HCT116 (cell line): ENCODE measurements around the gene SPSB2. TPM values are rescaled to one million over a fixed set of nuclear protein-coding genes. Genes with fewer than 3 reads are reported as not detected.

Experiments used
- ATAC-seq: fragments of 200-7000 bp; cut with Tn5 transposase; 2 replicates; pipeline ENCODE4 v1.9.1; 2020; ENCODE audit warnings: mild to moderate bottlenecking, moderate library complexity
- Bru-seq: library from RNA; stranded (reverse); fragments of 400-500 nt; gene quantifications from one replicate; lab custom pipeline; 2021; lab: Mats Ljungman, UMichigan
- BruChase-seq, 2 experiments: library from RNA; stranded (reverse); fragments of 400-500 nt; gene quantifications; one replicate each; lab custom pipeline; 2021; lab: Mats Ljungman, UMichigan
- BruUV-seq: library from RNA; stranded (reverse); fragments of 400-500 nt; replicated peaks from 2 replicates; lab custom pipeline; 2021; lab: Mats Ljungman, UMichigan
- CTCF ChIA-PET: fragments of 300-600 bp; sonication (Branson Sonifier 250); formaldehyde crosslinking; loops from one replicate; lab custom pipeline; 2021; ENCODE audit warnings: antibody characterized with exemption; lab: Charles Lee
- POLR2A ChIA-PET: fragments of 300-600, 350-600 bp; sonication (Branson Sonifier 250); formaldehyde crosslinking; loops from one replicate; lab custom pipeline; 2021; ENCODE audit warnings: antibody characterized with exemption; lab: Charles Lee
- RAD21 ChIA-PET, 2 experiments: fragments of 300-600 bp; sonication (Branson Sonifier 250); formaldehyde crosslinking; loops; one replicate each; lab custom pipeline; 2023; ENCODE audit warnings: low total read pairs in 2 of 2; ENCODE audit not compliant: uncharacterized antibody in 2 of 2, unreplicated experiment in 2 of 2, low non-redundant PET in 1 of 2; lab: Charles Lee
- DNase-seq: peaks from one replicate; pipeline ENCODE4 v3.0.0-alpha.2; 2010; ENCODE audit warnings: low read depth, low spot score
- H2AFZ ChIP-seq: fragments of 200-600 bp; shearing (Covaris generic), sonication (generic); 2 replicates; pipeline ENCODE4 v1.6.1; 2017; ENCODE audit warnings: low read depth, mixed run types, mixed read lengths, antibody characterized with exemption, low read length; ENCODE audit not compliant: poor library complexity, severe bottlenecking
- H3K27ac ChIP-seq: 2 replicates; pipeline ENCODE4 v1.5.1; 2012; ENCODE audit warnings: low read depth, low read length
- H3K27me3 ChIP-seq: fragments of 200-600 bp; sonication (generic); 2 replicates; pipeline ENCODE4 v1.6.1; 2016; ENCODE audit warnings: mixed run types, low read length, mixed read lengths; ENCODE audit not compliant: insufficient read depth
- H3K36me3 ChIP-seq, 2 experiments: fragments of 200-500 bp in 1 of 2; fragments of 200-600 bp in 1 of 2; sonication (Bioruptor generic) in 1 of 2; sonication (generic) in 1 of 2; 2 replicates each; pipeline versions ENCODE4 v1.5.1 to v1.6.1; 2014 to 2016; ENCODE audit warnings: low read length in 2 of 2, inconsistent platforms in 1 of 2, mixed read lengths in 1 of 2, mixed run types in 1 of 2; ENCODE audit not compliant: insufficient read depth in 2 of 2, control insufficient read depth in 1 of 2
- H3K4me1 ChIP-seq, 2 experiments: fragments of 200-600 bp in 1 of 2; sonication (generic) in 1 of 2; 2 replicates each; pipeline versions ENCODE4 v1.5.1 to v1.6.1; 2012 to 2017; ENCODE audit warnings: low read length in 2 of 2, inconsistent platforms in 1 of 2, mild to moderate bottlenecking in 1 of 2, mixed read lengths in 1 of 2, mixed run types in 1 of 2, moderate library complexity in 1 of 2; ENCODE audit not compliant: insufficient read depth in 2 of 2, control insufficient read depth in 1 of 2
- H3K4me2 ChIP-seq: fragments of 200-600 bp; sonication (generic); 2 replicates; pipeline ENCODE4 v1.6.1; 2017; ENCODE audit warnings: mixed run types, low read length, mixed read lengths
- H3K4me3 ChIP-seq, 2 experiments: fragments of 200-600 bp in 1 of 2; sonication (generic) in 1 of 2; replicated peaks in 1 of 2; 2 replicates each; pipeline ENCODE4 v1.5.1; 2011 to 2016; ENCODE audit warnings: low read length in 2 of 2, control low read depth in 1 of 2, low read depth in 1 of 2, mild to moderate bottlenecking in 1 of 2, mixed read lengths in 1 of 2, mixed run types in 1 of 2
- H3K79me2 ChIP-seq: fragments of 200-600 bp; sonication (generic); 2 replicates; pipeline ENCODE4 v1.6.1; 2017; ENCODE audit warnings: mild to moderate bottlenecking, mixed run types, low read length, moderate library complexity, mixed read lengths; ENCODE audit not compliant: insufficient read depth
- H3K9ac ChIP-seq: fragments of 200-600 bp; sonication (generic); 2 replicates; pipeline ENCODE4 v1.6.1; 2016; ENCODE audit warnings: low read length, mixed read lengths
- H3K9me2 ChIP-seq: fragments of 200-600 bp; sonication (generic), shearing (Covaris generic); 2 replicates; pipeline ENCODE4 v1.6.1; 2017; ENCODE audit warnings: mixed run types, mild to moderate bottlenecking, moderate library complexity; ENCODE audit not compliant: insufficient read depth
- H3K9me3 ChIP-seq, 2 experiments: fragments of 200-500 bp in 1 of 2; fragments of 200-600 bp in 1 of 2; sonication (Bioruptor generic) in 1 of 2; sonication (generic) in 1 of 2; 2 replicates each; pipeline ENCODE4 v1.6.1; 2014 to 2017; ENCODE audit warnings: low read length in 2 of 2, mixed read lengths in 2 of 2, inconsistent platforms in 1 of 2, low read depth in 1 of 2, mild to moderate bottlenecking in 1 of 2, mixed run types in 1 of 2, moderate library complexity in 1 of 2; ENCODE audit not compliant: control insufficient read depth in 1 of 2, insufficient read depth in 1 of 2
- H4K20me1 ChIP-seq: fragments of 200-600 bp; sonication (generic), shearing (Covaris generic); 2 replicates; pipeline ENCODE4 v1.6.1; 2017; ENCODE audit warnings: mixed run types, mild to moderate bottlenecking, moderate library complexity; ENCODE audit not compliant: insufficient read depth
- POLR2A ChIP-seq: IDR thresholded peaks from 2 replicates; pipeline ENCODE4 v1.7.0; 2011; ENCODE audit warnings: borderline replicate concordance; ENCODE audit not compliant: insufficient read depth, insufficient read length; ENCODE audit errors: extremely low read depth
- POLR2AphosphoS5 ChIP-seq: IDR thresholded peaks from 2 replicates; pipeline ENCODE4 v1.6.1; 2011; ENCODE audit warnings: mild to moderate bottlenecking, low read depth, low read length, moderate library complexity
- SRF ChIP-seq: IDR thresholded peaks from 2 replicates; pipeline ENCODE4 v1.6.1; 2012; ENCODE audit warnings: low read depth
- TCF7L2 ChIP-seq: IDR thresholded peaks from 2 replicates; pipeline ENCODE4 v1.7.0; 2011; ENCODE audit warnings: borderline replicate concordance, inconsistent platforms; ENCODE audit not compliant: insufficient read depth, insufficient read length; ENCODE audit errors: extremely low read depth
- ZFX ChIP-seq: fragments of 450-650 bp; IDR thresholded peaks from 2 replicates; pipeline ENCODE4 v1.6.1; 2017
- intact Hi-C: fragments of 100-400 bp; cut with micrococcal nuclease; formaldehyde crosslinking; loops from 2 replicates; pipeline ENCODE4 v1.10.0; 2022
- long read RNA-seq: library from polyadenylated mRNA; unstranded; transcript quantifications from one replicate; pipeline ENCODE4 v2.0.0, GENCODE V29; 2021; ENCODE audit not compliant: unreplicated experiment
- polyA plus RNA-seq: library from polyadenylated mRNA; unstranded; fragments of >200 nt; gene quantifications from 2 replicates; pipeline ENCODE4 v1.2.1, GENCODE V29; 2012; ENCODE audit warnings: missing spikeins
- total RNA-seq: library from RNA; stranded (reverse); gene quantifications from one replicate; pipeline ENCODE4 v1.2.1, GENCODE V29; 2021; ENCODE audit not compliant: unreplicated experiment

Gene SPSB2, protein sequence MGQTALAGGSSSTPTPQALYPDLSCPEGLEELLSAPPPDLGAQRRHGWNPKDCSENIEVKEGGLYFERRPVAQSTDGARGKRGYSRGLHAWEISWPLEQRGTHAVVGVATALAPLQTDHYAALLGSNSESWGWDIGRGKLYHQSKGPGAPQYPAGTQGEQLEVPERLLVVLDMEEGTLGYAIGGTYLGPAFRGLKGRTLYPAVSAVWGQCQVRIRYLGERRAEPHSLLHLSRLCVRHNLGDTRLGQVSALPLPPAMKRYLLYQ
- total RNA-seq = 10.0 TPM
- polyA plus RNA-seq = 7.6 and 9.8 TPM in 2 replicates
- percentile 60 among the genes with signal in this experiment for Bru-seq, nascent RNA
- BruChase-seq, experiment 1, labeled RNA remaining after a 6-hour chase = percentile 55 among the genes with signal in this experiment
- BruChase-seq, experiment 2, labeled RNA remaining after a 2-hour chase = percentile 70 among the genes with signal in this experiment
- long read RNA-seq, partial matches to known transcripts = 10 of 18 reads
- long read RNA-seq, other reads (novel, unspliced or antisense) = 4 of 18 reads

DNA sequence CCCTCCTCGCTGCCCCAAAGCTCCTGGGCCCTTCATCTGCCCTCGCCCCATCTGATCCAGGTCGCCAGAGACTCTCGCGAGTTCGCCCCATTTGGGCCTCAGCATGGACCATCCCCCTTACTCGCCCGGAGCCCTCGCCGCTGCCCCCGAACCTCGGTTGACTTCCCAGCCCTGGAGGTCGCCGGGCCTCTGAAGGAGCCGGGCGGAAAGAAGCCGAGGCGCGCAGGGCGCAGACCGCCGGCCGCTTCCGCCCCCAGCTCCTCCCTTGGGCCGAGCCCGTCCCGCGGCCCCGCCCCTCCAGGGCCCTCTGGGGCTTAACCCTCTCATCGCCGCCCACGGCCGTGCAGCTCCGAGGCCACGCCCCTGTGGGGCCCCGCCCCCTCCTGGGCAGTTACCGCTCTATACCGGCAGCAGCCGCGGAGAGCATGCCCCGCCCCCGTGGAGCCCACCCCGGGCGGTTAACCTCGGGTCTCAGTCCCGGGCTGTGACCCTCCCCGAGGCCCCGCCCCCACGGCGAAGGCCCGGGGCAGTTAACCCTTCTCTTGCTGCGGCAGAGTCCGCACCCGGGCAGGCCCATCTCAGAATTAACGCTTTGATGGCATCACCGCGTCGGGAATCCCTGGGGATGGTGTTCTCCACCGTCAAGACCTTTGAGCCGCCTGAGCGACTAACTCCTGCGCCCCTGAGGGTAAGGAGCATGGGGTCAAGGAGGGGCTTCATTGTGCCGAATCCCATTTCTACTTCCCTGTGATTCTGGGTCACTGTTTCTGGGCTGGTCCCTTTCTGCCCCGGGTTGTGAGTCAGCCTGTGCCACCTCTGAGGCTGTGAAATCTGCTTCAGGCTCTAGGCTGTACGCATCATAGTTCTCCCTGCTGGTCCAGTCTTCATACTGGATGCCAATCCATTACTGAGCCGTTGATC, at the start of gene SPSB2:
TSS of gene SPSB2 (minus strand) at position 210 of the 921 bp plus-strand sequence. CDS start 402 bp downstream, outside the sequence.
- peaks cover 23 to 50% of the 10 kb centered on the region in 2 experiments for H3K4me1 ChIP-seq

More for the DNA sequence above, at the start of gene SPSB2:
- no TSS peak for BruUV-seq
- peaks cover 44% of the 10 kb centered on the region for H3K79me2 ChIP-seq
- H3K9me3 ChIP-seq = no peaks in the 10 kb centered on the region
- H2AFZ ChIP-seq = no peak within 1 kb of the TSS
- no peaks in the 10 kb centered on the region for H3K27me3 ChIP-seq
- ChIA-PET RAD21 (interaction anchor here (0.9 to 1.3 kb wide), 4 partner anchors 18 to 52 kb away, joined by 3 to 5 read pairs (median 4); partner anchors contain the start of gene USP5 (in 1 of the 2)), CTCF (interaction anchor here (0.6 to 4.1 kb wide), 27 partner anchors 8 to 316 kb away, joined by 3 to 30 read pairs (median 6); partner anchors contain the start of genes C12orf57, C1RL, CDCA3 and COPS7A), POLR2A (interaction anchor here (1.1 to 10.9 kb wide), 10 partner anchors 8 to 150 kb away, joined by 3 to 186 read pairs (median 10); partner anchors contain the start of genes C12orf57, CDCA3, COPS7A and RNU7-1)
- H4K20me1 ChIP-seq = peaks cover 12% of the 10 kb centered on the region; the same call in 1 of the 2 replicates
- peak within 1 kb of the TSS; percentile 96 for H3K27ac ChIP-seq
- TF ChIP-seq TCF7L2 (peak; percentile 35), POLR2A (peak; percentile 35), ZFX (peak; percentile 63; the same call in 1 of the 2 replicates), SRF (no peak), POLR2AphosphoS5 (peak; percentile 87)
- TF ChIP-seq, all 23 proteins: peak for 4
- Histone ChIP-seq H3K9ac (peak within 1 kb of the TSS; percentile 86), H3K36me3 (peaks cover 8 to 33% of the 10 kb centered on the region in 2 experiments; a peak in 3 of 4 replicates), H3K4me2 (peak within 1 kb of the TSS; percentile 92), H3K9me2 (no peaks in the 10 kb centered on the region), H3K4me3 (peak within 1 kb of the TSS; percentile 73 to 92)
- DNase-seq (peak; percentile 89), ATAC-seq (peak; percentile 79)
- intact Hi-C loops = loop anchor here (1.0 to 5.0 kb wide), 4 partner anchors 54 to 764 kb away; partner anchors contain the start of gene ATN1
